ENCODE measurements around the gene NRG4.

NRG4 gene

GRCh38 chr15:76059320-76060117 is 47.3 kb upstream of the NRG4 start, which contains the start of gene TMEM266:
TSS of gene TMEM266 (plus strand) at chr15:76059985. CDS start at chr15:76134264, 74,279 bp downstream.
- Histone ChIP-seq H3K79me2 (ENCODE audit: control insufficient read depth, low read length) (no peaks in the 10 kb centered on the region), H4K20me1 (ENCODE audit: control insufficient read depth, insufficient read depth, low read depth, low read length) (no peaks in the 10 kb centered on the region), H3K9me2 (replicated peaks; ENCODE audit: control insufficient read depth, low read length) (no peaks in the 10 kb centered on the region), H3F3A (ENCODE audit: control insufficient read depth, insufficient read depth) (no peaks in the 10 kb centered on the region), H3K27ac (ENCODE audit: low read depth, low read length) (no peak within 1 kb of the TSS), H3K4me3 (ENCODE audit: low read length) (peak within 1 kb of the TSS; percentile 37), H3K4me2 (ENCODE audit: low read length) (peak within 1 kb of the TSS; percentile 53), H3K4me1 (ENCODE audit: control insufficient read depth, low read length) (peaks cover 15% of the 10 kb centered on the region), H3K36me3 (ENCODE audit: control insufficient read depth, low read length) (no peaks in the 10 kb centered on the region), H3K9me3 (ENCODE audit: control insufficient read depth, insufficient read depth, low read length) (no peaks in the 10 kb centered on the region), H3K27me3 (ENCODE audit: control insufficient read depth, low read length) (peaks cover 63% of the 10 kb centered on the region)
- TF ChIP-seq EZH2phosphoT487 (IDR thresholded peaks at IDR 0.05; ENCODE audit: borderline replicate concordance, low read length) (no peak), CTCF (IDR thresholded peaks at IDR 0.05; ENCODE audit: low read depth, low read length, poor library complexity, severe bottlenecking) (no peak)

DNA sequence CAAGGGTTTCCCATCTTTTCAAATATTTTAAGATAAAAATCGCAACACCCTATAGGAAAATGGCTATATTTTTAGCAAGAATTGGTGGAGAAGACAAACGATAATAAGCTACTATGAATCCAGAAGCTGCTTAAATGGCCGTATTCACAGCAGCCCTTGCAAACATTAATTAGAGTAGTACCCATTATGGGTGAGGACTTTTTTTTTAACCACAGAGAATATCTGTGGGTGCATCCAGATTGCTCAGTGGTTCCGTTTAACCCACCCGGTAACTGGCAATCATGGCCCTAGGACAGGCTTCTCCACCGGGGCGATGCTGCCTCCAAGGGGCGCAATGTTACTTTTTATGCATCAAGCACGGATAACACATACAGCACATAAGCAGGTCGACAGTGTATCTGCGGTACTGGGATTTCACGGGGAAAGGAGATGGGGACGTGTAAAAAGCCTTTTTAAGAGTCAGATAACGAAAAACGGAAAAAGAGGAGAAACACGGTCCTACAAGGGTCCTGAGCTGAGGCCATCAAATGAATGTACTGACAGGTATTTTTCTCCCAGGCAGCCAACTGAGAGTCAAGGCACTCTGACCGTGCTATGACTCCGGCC is 46.6 kb upstream of the NRG4 start:
- H3K36me3 ChIP-seq (ENCODE audit: control insufficient read depth, low read length) = no peaks in the 10 kb centered on the region
- peak overlapping the region; percentile 37 for H3K4me3 ChIP-seq (ENCODE audit: low read length)
- TF ChIP-seq CTCF (IDR thresholded peaks at IDR 0.05; ENCODE audit: low read depth, low read length, poor library complexity, severe bottlenecking) = peak; percentile 28
- no peak; the same call in 1 of the 2 replicates for TF ChIP-seq EZH2phosphoT487 (IDR thresholded peaks at IDR 0.05; ENCODE audit: borderline replicate concordance, low read length)
- H3K27me3 ChIP-seq (ENCODE audit: control insufficient read depth, low read length) = peaks cover 56% of the 10 kb centered on the region
- peak overlapping the region; percentile 53 for H3K4me2 ChIP-seq (ENCODE audit: low read length)
- no peaks in the 10 kb centered on the region for H4K20me1 ChIP-seq (ENCODE audit: control insufficient read depth, insufficient read depth, low read depth, low read length)
- H3K4me1 ChIP-seq (ENCODE audit: control insufficient read depth, low read length) = peaks cover 15% of the 10 kb centered on the region
- no peak overlapping the region for H3K27ac ChIP-seq (ENCODE audit: low read depth, low read length)
- no peaks in the 10 kb centered on the region for H3K9me3 ChIP-seq (ENCODE audit: control insufficient read depth, insufficient read depth, low read length)
- no peaks in the 10 kb centered on the region for H3K79me2 ChIP-seq (ENCODE audit: control insufficient read depth, low read length)
- H3F3A ChIP-seq (ENCODE audit: control insufficient read depth, insufficient read depth) = no peaks in the 10 kb centered on the region
- H3K9me2 ChIP-seq (replicated peaks; ENCODE audit: control insufficient read depth, low read length) = no peaks in the 10 kb centered on the region

DNA sequence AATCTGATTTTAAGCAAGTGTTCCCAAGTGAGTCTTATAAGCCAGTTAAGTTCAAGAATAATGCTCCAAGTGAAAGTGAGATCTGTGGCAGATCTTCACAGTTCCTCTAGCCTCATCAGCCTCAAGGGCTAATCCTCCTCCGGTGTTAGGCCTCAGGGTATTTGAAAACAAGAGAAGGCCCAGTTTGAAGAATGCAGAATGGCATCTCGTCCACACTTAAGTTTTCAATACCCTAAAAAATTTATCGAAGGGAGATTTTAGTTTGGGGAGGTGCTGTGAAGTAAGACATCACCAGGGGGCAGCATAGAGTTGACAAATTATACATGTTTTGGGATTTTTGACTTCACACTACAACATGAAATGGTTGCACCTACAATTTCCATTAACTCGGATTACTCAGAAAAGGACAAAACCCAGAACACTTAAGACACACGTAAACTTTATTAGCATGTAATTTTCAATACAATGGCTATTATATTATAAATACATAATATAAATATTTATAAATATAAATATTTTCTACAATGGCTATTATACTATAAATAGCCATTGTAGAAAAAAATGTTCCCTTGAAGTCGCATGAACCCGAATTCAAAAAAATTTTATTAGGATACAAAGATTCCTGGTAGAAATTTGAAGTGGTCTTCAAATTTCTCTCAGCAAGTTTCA is 45.2 kb upstream of the NRG4 start:
- no peaks in the 10 kb centered on the region for H3K9me2 ChIP-seq (replicated peaks; ENCODE audit: control insufficient read depth, low read length)
- no peaks in the 10 kb centered on the region for H3F3A ChIP-seq (ENCODE audit: control insufficient read depth, insufficient read depth)
- H3K36me3 ChIP-seq (ENCODE audit: control insufficient read depth, low read length) = no peaks in the 10 kb centered on the region
- TF ChIP-seq EZH2phosphoT487 (IDR thresholded peaks at IDR 0.05; ENCODE audit: borderline replicate concordance, low read length) (no peak), CTCF (IDR thresholded peaks at IDR 0.05; ENCODE audit: low read depth, low read length, poor library complexity, severe bottlenecking) (peak; percentile 71)
- no peak overlapping the region for H3K27ac ChIP-seq (ENCODE audit: low read depth, low read length)
- no peaks in the 10 kb centered on the region for H3K79me2 ChIP-seq (ENCODE audit: control insufficient read depth, low read length)
- H3K4me1 ChIP-seq (ENCODE audit: control insufficient read depth, low read length) = peaks cover 15% of the 10 kb centered on the region
- H3K27me3 ChIP-seq (ENCODE audit: control insufficient read depth, low read length) = peaks cover 45% of the 10 kb centered on the region
- no peaks in the 10 kb centered on the region for H3K9me3 ChIP-seq (ENCODE audit: control insufficient read depth, insufficient read depth, low read length)
- no peak overlapping the region for H3K4me3 ChIP-seq (ENCODE audit: low read length)
- H3K4me2 ChIP-seq (ENCODE audit: low read length) = peak overlapping the region; percentile 9
- H4K20me1 ChIP-seq (ENCODE audit: control insufficient read depth, insufficient read depth, low read depth, low read length) = no peaks in the 10 kb centered on the region
